RCC 7860 (cell line): ENCODE data around the gene FAM13A.
A peak's percentile ranks its signal among the peaks of the same experiment; 100 is the strongest.

Experiments used
- DNase-seq: peaks from one replicate; pipeline ENCODE4 v3.0.0-alpha.2; 2015; ENCODE audit warnings: low spot score
- FAIRE-seq: peaks from 2 replicates; lab custom pipeline; 2012; peaks lifted over from hg19 to GRCh38; lab: Jason Lieb, UNC

FAM13A gene

DNA sequence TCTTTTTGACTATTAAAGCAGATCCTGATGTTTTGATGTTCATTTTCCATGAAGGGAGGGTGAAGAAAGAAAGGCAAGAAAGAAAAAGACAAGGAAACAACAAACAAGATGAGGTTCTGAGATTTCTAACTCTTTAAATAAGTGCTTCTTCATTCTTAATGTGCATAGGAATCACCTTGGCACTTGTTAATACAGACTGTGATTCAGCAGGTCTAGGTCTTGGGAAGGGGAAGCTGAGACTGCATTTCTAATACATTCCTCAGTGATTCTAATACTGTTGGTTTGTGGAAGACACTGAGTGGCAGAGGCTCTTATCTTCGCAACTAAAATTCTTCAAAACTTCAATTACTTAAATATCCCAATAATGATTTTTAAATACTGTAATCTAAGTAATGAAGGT, 264.2 kb downstream of the FAM13A start:
- no peak for FAIRE-seq
- peak; percentile 49 for DNase-seq

GRCh38 chr4:88792268-88792781, 264.7 kb downstream of the FAM13A start:
- DNase-seq (peak; percentile 90), FAIRE-seq (peak; percentile 92)

GRCh38 chr4:88791274-88791673, 265.7 kb downstream of the FAM13A start:
- FAIRE-seq (peak; percentile 74), DNase-seq (peak; percentile 36)

GRCh38 chr4:88788895-88789294, 268.1 kb downstream of the FAM13A start:
- no peak for DNase-seq
- no peak for FAIRE-seq

DNA sequence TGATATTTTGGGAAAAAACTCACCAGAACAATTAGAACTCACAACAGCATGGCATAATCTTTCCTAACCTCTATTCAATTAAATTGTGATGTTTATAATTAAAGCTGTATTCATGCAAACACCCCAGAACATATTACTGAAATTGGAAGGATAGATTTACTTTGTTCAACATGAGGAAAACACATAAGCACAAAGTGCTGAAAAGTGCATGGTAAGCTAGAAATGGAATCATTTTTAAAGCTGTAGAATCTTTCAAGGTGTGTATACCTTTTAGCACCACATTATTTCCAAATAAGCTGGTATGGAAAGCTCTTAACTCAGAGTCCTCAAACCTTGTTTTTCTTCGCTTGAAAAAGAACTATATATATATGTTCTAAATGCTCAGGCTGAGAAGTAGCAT, 268.6 kb downstream of the FAM13A start:
- FAIRE-seq (no peak), DNase-seq (no peak)

- FAIRE-seq (no peak), DNase-seq (no peak)
Measured at GRCh38 chr4:88786011-88786410, 271.0 kb downstream of the FAM13A start.

DNA sequence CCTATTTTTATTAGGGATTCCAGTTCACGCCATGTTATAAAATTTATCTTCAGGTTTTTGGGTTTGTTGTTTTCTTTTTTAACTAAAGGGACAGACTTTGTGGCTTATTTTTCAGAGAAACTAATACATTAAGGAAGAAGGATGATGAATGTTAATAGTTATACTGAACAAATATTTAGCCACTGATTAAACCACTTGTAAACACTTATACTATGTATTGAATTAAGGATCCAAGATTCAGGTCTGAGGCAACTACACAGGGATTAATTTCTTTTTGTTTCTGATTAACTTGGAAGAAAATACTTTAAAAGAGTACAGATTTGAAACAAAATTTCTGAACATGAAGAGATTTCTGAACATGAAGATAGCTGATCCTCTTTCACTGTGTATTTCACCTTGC, 276.6 kb downstream of the FAM13A start:
- no peak for FAIRE-seq
- no peak for DNase-seq

DNA sequence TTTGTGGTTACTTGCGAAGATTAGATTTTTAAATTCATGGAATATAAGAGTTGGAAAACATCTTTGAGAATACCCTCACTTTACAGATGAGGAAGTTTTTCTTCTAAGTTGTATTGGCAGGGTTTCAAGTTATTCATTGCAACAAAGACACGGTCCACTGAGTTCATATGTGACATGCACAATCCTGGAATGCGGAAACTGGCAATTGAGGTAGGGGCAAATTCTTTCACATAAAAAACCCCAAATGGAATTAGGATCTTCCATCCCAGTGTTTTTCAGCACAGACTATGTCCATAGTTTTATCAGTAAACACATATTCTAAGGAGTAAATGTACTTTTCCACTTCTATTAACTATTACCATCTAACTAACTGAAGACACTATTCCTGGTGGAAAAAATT, 277.6 kb downstream of the FAM13A start:
- DNase-seq = peak; percentile 87
- peak; percentile 93 for FAIRE-seq

GRCh38 chr4:88775529-88775928, 281.5 kb downstream of the FAM13A start:
- DNase-seq (no peak), FAIRE-seq (no peak)

DNA sequence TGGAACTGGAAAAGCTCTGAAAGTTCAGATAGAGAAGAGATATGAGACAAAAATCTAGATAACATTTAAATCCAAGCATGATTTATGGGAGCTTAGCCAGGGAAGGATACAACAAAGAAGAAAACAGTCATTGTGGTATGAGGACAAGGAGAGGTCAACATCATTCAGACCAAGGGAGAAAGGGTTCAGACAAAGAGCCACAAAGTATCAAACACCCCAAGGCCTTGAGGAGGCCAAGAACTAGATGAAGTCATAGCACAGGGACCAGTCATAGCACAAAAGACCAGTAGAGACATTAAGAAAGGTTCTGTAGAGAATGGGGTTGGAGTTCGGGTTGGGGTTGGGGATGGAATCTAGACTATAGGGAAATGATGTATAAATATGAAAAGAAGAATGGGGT, 282.0 kb downstream of the FAM13A start:
- FAIRE-seq = no peak
- DNase-seq = no peak

DNA sequence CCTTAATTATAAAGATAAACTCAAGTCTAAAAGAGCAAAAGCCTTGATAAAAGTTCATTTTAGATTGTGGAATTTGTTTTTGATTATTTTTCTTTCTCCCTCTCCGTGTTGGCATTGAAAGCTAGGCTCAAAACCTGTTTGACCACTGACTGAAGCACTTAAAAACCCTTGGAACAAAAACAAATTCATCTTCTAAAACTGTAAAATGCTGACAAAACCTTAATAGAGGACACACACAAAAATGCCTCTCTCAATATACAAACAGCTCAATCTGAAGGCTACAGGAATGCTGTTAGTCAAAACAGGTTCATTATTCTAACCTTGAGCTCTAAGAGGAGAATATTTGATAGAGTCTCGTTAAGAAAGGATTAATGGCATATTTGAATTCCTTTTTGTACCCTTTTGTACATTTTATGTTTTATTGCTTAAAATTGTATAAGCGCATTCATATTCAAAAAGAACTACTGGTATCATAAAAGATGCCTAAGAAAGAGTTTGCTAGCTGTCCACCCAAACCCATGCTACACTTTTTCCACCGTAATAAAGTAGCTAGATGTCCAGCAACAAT, 285.0 kb downstream of the FAM13A start:
- DNase-seq (no peak), FAIRE-seq (no peak)

DNA sequence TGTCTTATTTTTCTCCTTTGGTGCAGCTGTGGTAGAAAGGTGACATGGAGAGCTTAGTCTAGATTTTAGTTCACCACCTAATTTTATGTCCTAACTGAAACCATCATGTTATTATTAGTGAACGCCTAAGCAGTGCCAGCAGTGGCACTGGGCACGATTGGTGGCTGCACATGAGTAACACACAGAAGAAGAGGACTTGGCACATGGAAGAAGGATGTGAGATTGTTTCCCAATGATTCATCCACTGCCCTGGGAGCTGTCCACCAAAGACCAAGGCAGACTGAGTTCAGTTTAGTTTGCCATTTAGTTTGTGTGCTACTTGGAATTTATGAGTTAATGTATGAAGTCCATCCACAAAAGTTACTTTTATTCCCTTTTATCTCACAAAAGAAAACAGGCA, 291.3 kb downstream of the FAM13A start:
- FAIRE-seq = peak; percentile 89
- DNase-seq = peak; percentile 75

DNA sequence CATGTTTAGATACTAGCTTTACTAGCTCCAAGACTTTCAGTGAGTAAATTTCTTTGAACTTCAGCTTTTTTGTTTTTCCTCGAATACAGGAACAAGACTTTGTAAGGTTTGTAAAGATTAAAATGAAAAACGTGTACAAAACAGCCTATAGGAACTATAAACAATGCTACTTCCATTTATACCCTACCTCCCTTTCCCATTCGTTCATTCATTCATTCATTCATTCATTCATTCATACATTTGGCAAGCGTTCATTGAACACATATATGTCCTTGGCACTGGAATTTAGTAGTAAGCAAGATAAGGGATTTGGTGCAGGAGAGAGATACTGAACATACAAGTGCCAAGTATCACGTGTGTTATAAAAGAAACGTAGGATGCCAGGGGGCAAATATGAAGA, 293.9 kb downstream of the FAM13A start:
- no peak for DNase-seq
- FAIRE-seq = no peak

GRCh38 chr4:88761861-88762523, 295.0 kb downstream of the FAM13A start:
- no peak for DNase-seq
- no peak for FAIRE-seq

GRCh38 chr4:88761342-88761741, 295.6 kb downstream of the FAM13A start:
- no peak for DNase-seq
- no peak for FAIRE-seq

- no peak for FAIRE-seq
- no peak for DNase-seq
Measured at GRCh38 chr4:88759895-88760290, 297.1 kb downstream of the FAM13A start.

GRCh38 chr4:88759039-88759894, 297.7 kb downstream of the FAM13A start:
- DNase-seq (no peak), FAIRE-seq (no peak)

DNA sequence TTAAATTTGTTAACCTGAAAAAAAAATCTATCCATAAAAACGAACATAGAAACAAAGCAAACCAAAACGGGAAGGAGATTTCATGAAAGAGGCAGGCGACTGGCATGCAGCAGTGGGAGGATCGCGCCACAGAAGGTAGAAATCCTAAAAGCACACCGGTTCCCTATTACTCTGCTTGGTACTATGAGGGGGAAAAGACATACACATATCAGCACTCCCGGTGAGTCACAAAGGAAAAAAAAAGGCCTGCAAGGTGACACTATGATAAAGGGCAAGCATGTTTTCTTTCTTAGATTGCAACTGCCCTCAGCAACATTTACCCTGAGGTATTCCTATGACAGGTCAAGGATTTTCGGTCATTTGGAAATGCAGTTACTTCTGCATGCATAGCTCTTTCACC, 298.7 kb downstream of the FAM13A start:
- DNase-seq (no peak), FAIRE-seq (no peak)

DNA sequence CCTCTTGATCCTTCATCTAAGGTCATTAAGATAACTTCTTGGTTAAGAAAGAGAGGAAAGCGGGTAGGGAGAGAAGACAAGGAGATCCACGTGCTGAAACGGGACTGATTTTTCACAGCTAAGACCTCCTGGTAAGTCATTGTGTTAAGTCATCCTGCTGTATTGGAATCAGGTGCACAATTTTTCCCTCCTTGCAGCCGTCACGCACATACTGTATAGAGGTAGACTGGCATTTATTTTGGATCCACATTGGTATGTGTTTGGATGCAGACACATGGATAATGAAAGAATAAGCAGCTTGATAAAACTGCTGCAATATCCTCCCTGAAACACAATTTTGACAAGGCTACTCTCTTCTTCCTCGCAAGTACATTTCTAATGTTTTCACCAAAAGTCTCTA, 299.2 kb downstream of the FAM13A start:
- no peak for FAIRE-seq
- no peak for DNase-seq

- no peak for FAIRE-seq
Measured at GRCh38 chr4:88757067-88757466, 299.9 kb downstream of the FAM13A start.

GRCh38 chr4:88756149-88756548, 300.8 kb downstream of the FAM13A start:
- no peak for FAIRE-seq
- DNase-seq = no peak

More at GRCh38 chr4:88757067-88757466, 299.9 kb downstream of the FAM13A start:
- DNase-seq = no peak

DNA sequence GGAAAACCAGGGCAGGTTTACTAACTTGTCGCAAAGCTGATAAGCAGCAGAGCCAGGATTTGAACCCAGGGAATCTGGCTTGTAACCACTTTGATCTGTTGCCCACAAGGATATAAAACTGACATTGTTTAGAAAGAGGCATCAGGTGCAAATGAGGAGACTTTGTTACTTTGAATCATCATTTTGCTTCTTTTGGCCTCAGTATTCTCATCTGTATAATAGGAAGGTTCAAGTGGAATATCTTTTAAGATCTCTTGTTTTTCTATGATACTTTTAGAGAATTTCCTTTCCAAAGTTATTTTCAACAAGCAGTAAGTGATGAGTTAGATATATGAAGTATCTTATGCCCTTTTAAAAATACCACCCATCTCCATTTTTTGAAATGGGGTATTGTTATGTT, 301.5 kb downstream of the FAM13A start:
- DNase-seq = no peak
- FAIRE-seq = no peak
